ENCODE measurements around the gene CIAO2B.
A peak's percentile ranks its signal among the peaks of the same experiment; 100 is the strongest.
"Not testable (repeated sequence)": the region's sequence is repeated elsewhere in the genome, so short reads cannot be mapped to it uniquely, and the experiment has no call there.

CIAO2B gene

DNA sequence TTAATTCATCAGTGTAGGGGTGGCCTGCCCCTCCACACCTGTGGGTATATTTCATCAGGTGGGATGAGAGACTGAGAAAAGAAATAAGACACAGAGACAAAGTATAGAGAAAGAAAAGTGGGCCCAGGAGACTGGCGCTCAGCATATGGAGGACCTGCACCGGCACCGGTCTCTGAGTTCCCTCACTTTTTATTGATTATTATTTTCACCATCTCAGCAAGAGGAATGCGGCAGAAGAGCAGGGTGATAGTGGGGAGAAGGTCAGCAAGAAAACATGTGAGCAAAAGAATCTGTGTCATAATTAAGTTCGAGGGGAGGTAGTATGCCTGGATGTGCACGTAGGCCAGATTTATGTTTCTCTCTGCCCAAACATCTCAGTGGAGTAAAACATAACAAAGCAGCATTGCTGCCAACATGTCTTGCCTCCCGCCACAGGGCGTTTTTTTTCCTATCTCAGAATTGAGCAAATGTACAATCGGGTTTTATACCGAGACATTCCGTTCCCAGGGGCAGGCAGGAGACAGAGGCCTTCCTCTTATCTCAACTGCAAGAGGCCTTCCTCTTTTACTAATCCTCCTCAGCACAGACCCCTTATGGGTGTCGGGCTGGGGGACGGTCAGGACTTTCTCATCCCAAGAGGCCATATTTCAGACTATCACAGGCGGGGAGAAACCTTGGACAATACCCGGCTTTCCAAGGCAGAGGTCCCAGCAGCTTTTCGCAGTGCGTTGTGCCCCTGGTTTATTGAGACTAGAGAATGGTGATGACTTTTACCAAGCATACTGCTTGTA is 21.4 kb upstream of the CIAO2B start:
- DNase-seq = not testable (repeated sequence)

GRCh38 chr16:66954097-66954659 is 20.0 kb upstream of the CIAO2B start:
- DNase-seq = peak; percentile 50

GRCh38 chr16:66953462-66954096 is 19.4 kb upstream of the CIAO2B start:
- DNase-seq = no peak

GRCh38 chr16:66952430-66953110 is 18.4 kb upstream of the CIAO2B start:
- peak; percentile 96 for DNase-seq

DNA sequence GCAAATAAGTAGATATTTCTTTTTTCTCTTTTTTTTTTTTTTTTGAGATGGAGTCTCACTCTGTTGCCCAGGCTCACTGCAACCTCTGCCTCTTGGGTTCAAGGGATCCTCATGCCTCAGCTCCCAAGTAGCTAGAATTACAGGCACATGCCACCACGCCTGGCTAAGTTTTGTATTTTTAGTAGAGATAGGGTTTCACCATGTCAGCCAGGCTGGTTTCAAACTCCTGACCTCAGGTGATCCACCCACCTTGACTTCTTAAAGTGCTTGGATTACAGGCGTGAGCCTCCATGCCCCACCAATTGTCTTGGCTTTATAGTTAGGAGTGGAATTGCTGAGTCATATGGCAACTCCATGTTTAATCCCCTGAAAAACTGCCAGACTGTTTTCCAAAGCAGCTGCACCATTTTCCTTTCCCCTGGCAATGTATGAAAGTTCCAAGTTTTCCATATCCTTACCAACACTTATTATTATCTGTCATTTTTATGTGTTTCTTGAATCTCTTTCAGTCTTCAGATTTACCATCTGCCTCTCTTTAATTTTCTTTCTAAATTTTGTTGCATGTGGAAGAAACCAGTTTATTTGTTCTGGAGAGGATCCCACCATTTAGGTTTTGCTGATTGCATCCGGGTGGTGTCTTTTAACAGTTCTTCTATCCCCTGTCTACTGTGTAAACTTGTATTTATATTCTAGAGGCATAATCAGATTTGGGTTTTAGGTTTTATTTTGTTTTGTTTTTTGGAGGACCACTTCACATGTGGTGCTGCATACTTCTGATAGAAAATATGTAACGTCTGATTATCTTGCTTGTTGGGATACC is 17.0 kb upstream of the CIAO2B start:
- DNase-seq = peak; percentile 27

DNA sequence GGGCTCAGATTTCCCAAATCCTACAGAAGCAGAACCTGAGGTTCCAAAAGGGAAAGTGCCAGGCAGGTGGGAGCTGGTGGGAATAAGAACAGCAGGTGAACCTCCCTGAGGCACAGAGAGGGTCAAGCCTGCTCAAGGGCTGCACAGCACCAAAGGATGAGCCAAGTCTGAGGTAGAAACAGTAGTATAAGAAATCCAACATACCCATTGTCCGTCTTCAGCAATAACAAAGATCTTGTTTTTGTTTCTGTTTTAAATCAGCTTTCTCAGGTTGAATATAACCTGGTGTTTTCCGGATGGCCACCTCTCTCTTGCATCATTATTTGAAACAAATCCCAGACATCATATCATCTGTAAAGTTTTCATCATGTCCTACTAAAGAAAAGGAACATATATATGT is 16.2 kb upstream of the CIAO2B start:
- no peak for DNase-seq

DNA sequence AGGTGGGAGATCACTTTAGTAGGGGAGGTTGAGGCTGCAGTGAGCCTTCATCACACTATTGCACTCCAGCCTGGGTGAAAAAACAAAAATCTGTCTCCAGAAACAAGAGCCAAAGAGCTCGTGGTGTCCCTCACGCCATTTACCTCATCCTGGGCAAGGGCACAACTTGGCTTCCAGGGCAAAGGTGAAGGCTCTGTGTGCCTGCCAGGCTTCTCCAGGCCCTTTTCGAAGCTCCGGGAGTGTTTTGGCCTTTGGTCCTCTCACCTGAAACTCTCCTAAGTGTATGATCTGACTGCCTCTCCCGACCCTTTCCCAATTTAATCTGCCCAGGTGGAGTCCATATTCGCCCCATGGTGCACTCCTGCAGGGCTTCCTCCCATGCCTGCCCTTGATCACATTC is 15.3 kb upstream of the CIAO2B start:
- DNase-seq = no peak

DNA sequence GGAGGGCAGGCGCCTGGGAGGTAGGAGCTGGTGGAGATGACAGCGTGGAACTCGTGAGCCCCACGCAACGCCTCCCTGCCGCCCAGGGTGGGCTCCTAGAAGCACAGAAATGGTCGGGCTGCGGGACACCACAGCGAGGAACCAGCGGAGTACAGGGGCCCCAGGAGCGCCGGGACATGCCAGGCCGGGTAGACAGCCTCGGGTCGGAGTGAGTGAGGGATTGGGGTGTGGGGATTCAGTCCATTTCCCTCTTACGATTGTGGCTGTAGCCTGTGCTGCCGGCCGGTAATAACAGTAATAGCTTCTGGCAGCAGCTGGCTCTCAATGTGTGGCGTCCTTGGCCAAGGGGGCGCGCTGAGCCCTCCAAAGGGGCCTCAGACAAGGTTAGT is 14.6 kb upstream of the CIAO2B start:
- DNase-seq = no peak

DNA sequence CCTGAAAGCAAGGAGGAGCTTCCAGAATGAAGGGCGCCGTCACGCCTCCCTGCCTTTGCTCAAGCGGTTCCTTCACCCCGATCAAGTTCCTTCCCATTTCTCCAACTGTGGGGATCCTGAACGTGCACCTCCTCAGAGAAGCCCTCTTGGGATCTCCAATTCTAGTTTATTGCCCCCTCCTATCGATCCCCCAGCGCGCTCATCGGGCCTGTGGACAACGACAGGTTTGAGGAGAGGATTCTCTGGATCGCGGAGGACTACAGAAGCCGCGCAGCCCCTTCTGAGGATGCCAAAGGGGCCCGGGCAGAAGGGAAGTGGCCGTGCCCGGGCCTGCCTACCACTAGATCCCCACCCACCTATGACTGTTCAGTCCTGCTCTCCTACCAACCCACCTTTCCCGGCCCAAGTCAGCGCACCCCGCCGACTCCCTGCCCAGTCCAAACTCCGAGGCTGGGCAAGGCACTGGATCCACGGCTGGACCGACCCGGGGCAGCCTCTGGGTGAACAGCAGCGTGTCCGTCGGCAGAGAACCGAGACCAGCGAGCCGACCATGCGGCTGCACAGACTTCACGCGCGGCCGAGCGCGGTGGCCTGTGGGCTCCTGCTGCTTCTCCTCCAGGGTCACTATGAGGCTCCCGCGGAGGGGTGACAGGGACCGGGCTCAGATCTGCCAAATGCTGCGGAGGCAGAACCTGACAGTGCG is 14.1 kb upstream of the CIAO2B start:
- no peak for DNase-seq

- peak; percentile 25 for DNase-seq
Observed at GRCh38 chr16:66947302-66948065, 13.3 kb upstream of the CIAO2B start.

GRCh38 chr16:66946974-66947301 is 12.7 kb upstream of the CIAO2B start:
- DNase-seq = no peak

- no peak for DNase-seq
Observed at GRCh38 chr16:66946541-66946940, 12.3 kb upstream of the CIAO2B start.

GRCh38 chr16:66945939-66946338 is 11.7 kb upstream of the CIAO2B start:
- no peak for DNase-seq

DNA sequence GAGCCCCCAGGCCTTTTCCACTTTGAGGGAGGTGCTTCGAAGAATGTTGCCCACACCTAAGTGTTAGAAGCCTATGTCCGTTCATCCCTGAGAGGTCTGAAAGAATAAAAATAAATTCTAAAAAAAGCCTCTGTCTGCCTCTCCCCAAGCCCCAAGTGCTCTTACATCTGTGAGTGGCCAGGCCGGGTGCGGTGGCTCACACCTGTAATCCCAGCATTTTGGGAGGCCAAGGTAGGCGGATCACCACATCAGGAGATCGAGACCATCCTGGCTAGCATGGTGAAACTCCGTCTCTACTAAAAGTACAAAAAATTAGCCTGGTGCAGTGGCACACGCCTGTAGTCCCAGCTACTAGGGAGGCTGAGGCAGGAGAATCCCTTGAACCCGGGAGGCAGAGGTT is 10.8 kb upstream of the CIAO2B start:
- not testable (repeated sequence) for DNase-seq

- no peak for DNase-seq
Observed at GRCh38 chr16:66944054-66944441, 9.8 kb upstream of the CIAO2B start.

GRCh38 chr16:66943426-66944053 is 9.3 kb upstream of the CIAO2B start:
- no peak for DNase-seq

DNA sequence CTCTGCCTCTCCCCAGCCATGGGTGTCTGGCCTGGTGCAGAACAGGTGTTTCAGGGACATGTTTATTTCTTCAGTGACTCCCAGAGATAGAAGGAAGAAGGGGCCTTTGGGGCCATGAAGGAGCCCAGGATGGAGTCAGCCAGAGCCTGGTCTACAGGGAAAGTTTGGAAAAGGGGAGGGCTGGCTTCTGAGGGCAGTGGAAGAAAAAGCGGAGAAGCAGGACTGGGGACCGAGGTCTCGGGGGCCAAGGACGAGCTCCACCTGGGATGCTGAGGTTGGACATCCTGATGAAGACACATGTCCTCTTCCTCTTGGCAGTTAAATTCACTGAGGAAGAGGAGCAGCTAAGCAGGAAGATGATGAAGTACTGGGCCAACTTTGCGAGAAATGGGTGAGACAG is 8.8 kb upstream of the CIAO2B start:
- DNase-seq = no peak

DNA sequence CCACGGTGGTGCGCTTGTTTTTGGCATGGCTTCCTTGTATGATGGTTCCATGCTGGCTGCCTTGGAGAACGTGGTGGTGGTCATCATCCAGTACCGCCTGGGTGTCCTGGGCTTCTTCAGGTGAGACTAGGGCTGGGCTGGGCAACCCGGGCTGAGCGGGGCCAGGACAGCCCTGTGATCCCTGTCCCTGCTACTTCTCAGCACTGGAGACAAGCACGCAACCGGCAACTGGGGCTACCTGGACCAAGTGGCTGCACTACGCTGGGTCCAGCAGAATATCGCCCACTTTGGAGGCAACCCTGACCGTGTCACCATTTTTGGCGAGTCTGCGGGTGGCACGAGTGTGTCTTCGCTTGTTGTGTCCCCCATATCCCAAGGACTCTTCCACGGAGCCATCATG is 6.0 kb upstream of the CIAO2B start:
- no peak for DNase-seq

DNA sequence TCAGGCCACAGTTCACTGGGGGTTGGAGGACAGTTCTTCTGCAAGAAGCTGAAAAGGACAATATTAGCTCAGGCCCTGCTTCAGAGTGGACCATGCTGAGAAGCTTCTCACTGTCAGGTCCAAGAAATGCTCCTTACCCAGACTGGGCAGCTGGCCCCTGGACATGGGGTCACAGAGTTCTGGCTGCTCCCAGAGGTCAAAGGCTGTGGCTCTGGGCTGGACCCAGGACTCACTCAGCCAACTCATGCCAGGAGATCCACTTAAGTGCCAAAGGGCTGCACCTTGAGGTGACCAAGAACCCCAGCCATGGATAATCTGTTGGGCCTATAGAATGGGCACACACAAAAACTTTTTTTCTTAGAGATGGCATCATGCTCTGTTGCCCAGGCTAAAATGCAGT is 5.2 kb upstream of the CIAO2B start:
- no peak for DNase-seq

GRCh38 chr16:66937725-66938337 is 3.6 kb upstream of the CIAO2B start:
- no peak for DNase-seq
